Trophoblast cell (in vitro differentiated cells and primary cell): ENCODE measurements around the gene ASB6.

Source experiments
- DNase-seq, 2 donors: peaks; one replicate each; pipeline ENCODE4 v3.0.0-alpha.2; 2016
- H2AFZ ChIP-seq: 2 replicates; pipeline ENCODE4 v1.6.1; 2013; ENCODE audit warnings: low read length, moderate library complexity, mild to moderate bottlenecking; ENCODE audit not compliant: insufficient read depth, poor library complexity
- H2AK5ac ChIP-seq: 2 replicates; pipeline ENCODE4 v1.6.1; 2013; ENCODE audit warnings: mild to moderate bottlenecking, low read length
- H2BK120ac ChIP-seq: 2 replicates; pipeline ENCODE4 v1.6.1; 2013; ENCODE audit warnings: low read length, mild to moderate bottlenecking, moderate library complexity; ENCODE audit not compliant: insufficient read depth, poor library complexity
- H2BK12ac ChIP-seq: 2 replicates; pipeline ENCODE4 v1.6.1; 2013; ENCODE audit warnings: mild to moderate bottlenecking, low read length, moderate library complexity
- H2BK5ac ChIP-seq: 2 replicates; pipeline ENCODE4 v1.6.1; 2013; ENCODE audit warnings: low read length, low read depth, moderate library complexity, mild to moderate bottlenecking; ENCODE audit not compliant: poor library complexity
- H3K14ac ChIP-seq: 2 replicates; pipeline ENCODE4 v1.6.1; 2013; ENCODE audit warnings: mild to moderate bottlenecking, low read length
- H3K18ac ChIP-seq: 2 replicates; pipeline ENCODE4 v1.6.1; 2013; ENCODE audit warnings: mild to moderate bottlenecking, low read length
- H3K23ac ChIP-seq: 2 replicates; pipeline ENCODE4 v1.6.1; 2013; ENCODE audit warnings: low read length
- H3K27ac ChIP-seq: 2 replicates; pipeline ENCODE4 v1.5.1; 2013; ENCODE audit warnings: low read depth, mild to moderate bottlenecking, inconsistent platforms, low read length, moderate library complexity
- H3K27me3 ChIP-seq: 2 replicates; pipeline ENCODE4 v1.6.1; 2013; ENCODE audit warnings: inconsistent platforms, mild to moderate bottlenecking, low read length, moderate library complexity; ENCODE audit not compliant: insufficient read depth
- H3K36me3 ChIP-seq, 2 experiments: 1 replicate in 1 of 2; 2 replicates in 1 of 2; pipeline ENCODE4 v1.6.1; 2013; ENCODE audit warnings: low read length in 2 of 2, mild to moderate bottlenecking in 2 of 2, moderate library complexity in 1 of 2; ENCODE audit not compliant: insufficient read depth in 2 of 2, control insufficient read depth in 1 of 2
- H3K4ac ChIP-seq: 2 replicates; pipeline ENCODE4 v1.6.1; 2013; ENCODE audit warnings: low read depth, mild to moderate bottlenecking, low read length, moderate library complexity
- H3K4me1 ChIP-seq, 2 experiments: 1 replicate in 1 of 2; 2 replicates in 1 of 2; pipeline ENCODE4 v1.6.1; 2013; ENCODE audit warnings: low read length in 2 of 2, mild to moderate bottlenecking in 2 of 2, moderate library complexity in 1 of 2; ENCODE audit not compliant: insufficient read depth in 2 of 2, control insufficient read depth in 1 of 2
- H3K4me2 ChIP-seq: 2 replicates; pipeline ENCODE4 v1.6.1; 2013; ENCODE audit warnings: inconsistent platforms, mild to moderate bottlenecking, low read length, moderate library complexity
- H3K4me3 ChIP-seq: 2 replicates; pipeline ENCODE4 v1.5.1; 2013; ENCODE audit warnings: mild to moderate bottlenecking, low read depth, low read length, inconsistent platforms
- H3K79me1 ChIP-seq: one replicate; pipeline ENCODE4 v1.6.1; 2013; ENCODE audit warnings: low read length
- H3K79me2 ChIP-seq: 2 replicates; pipeline ENCODE4 v1.6.1; 2013; ENCODE audit warnings: low read length, mild to moderate bottlenecking; ENCODE audit not compliant: control insufficient read depth, insufficient read depth, poor library complexity
- H3K9ac ChIP-seq: 2 replicates; pipeline ENCODE4 v1.6.1; 2013; ENCODE audit warnings: mild to moderate bottlenecking, low read length
- H3K9me3 ChIP-seq: 2 replicates; pipeline ENCODE4 v1.6.1; 2013; ENCODE audit warnings: low read depth, mild to moderate bottlenecking, control low read depth, inconsistent platforms, low read length; ENCODE audit not compliant: insufficient read depth
- H4K12ac ChIP-seq: 2 replicates; pipeline ENCODE4 v1.6.1; 2013; ENCODE audit warnings: low read depth, mild to moderate bottlenecking, low read length, moderate library complexity
- H4K8ac ChIP-seq: 2 replicates; pipeline ENCODE4 v1.6.1; 2013; ENCODE audit warnings: low read depth, mild to moderate bottlenecking, low read length, moderate library complexity
- H4K91ac ChIP-seq: one replicate; pipeline ENCODE4 v1.6.1; 2013; ENCODE audit warnings: low read depth, mild to moderate bottlenecking, low read length, moderate library complexity
- WGBS: extraction: QIAGEN DNeasy Blood & Tissue Kit; methylation state at CpG from one replicate; pipeline ENCODE4 v1.1.7; 2013; ENCODE audit warnings: missing lambda C conversion rate; ENCODE audit not compliant: insufficient read length, insufficient coverage; ENCODE audit errors: extremely low coverage; 5-methylcytosine and 5-hydroxymethylcytosine counted together

Gene ASB6

GRCh38 chr9:129669141-129669718, 27.3 kb upstream of the ASB6 start:
- Histone ChIP-seq H4K91ac (no peak overlapping the region), H4K8ac (no peak overlapping the region), H3K23ac (no peak overlapping the region), H4K12ac (no peak overlapping the region), H3K4ac (no peak overlapping the region), H3K4me3 (no peak overlapping the region), H3K36me3 (no peaks in the 10 kb centered on the region), H2BK5ac (no peak overlapping the region), H3K14ac (no peak overlapping the region), H3K4me2 (no peak overlapping the region), H3K79me1 (no peaks in the 10 kb centered on the region), H2AK5ac (no peak overlapping the region), H3K18ac (no peak overlapping the region), H2BK120ac (no peak overlapping the region), H3K79me2 (no peaks in the 10 kb centered on the region), H3K9me3 (no peaks in the 10 kb centered on the region), H3K27me3 (peaks cover 16% of the 10 kb centered on the region), H2AFZ (no peak overlapping the region), H2BK12ac (no peak overlapping the region), H3K9ac (no peak overlapping the region), H3K4me1 (peaks cover 3 to 7% of the 10 kb centered on the region in 2 experiments), H3K27ac (no peak overlapping the region)
- no peak for DNase-seq
- WGBS: no CpG with 5 or more reads among the region's 17 CpGs

- H3K4me1 ChIP-seq: peaks cover 3 to 7% of the 10 kb centered on the region in 2 experiments
- no peak overlapping the region for H2AFZ ChIP-seq
- no peak overlapping the region for H3K4me3 ChIP-seq
- H3K9ac ChIP-seq: no peak overlapping the region
- no peak overlapping the region for H3K4me2 ChIP-seq
- H3K4ac ChIP-seq: no peak overlapping the region
- DNase-seq: no peak
- H3K36me3 ChIP-seq: no peaks in the 10 kb centered on the region
- H3K14ac ChIP-seq: no peak overlapping the region
- H4K12ac ChIP-seq: no peak overlapping the region
- H4K8ac ChIP-seq: no peak overlapping the region
- H3K18ac ChIP-seq: no peak overlapping the region
- H3K27ac ChIP-seq: no peak overlapping the region
- H2AK5ac ChIP-seq: no peak overlapping the region
- no peak overlapping the region for H2BK5ac ChIP-seq
- no CpG with 5 or more reads among the region's 9 CpGs for WGBS
- no peak overlapping the region for H2BK120ac ChIP-seq
- H3K79me2 ChIP-seq: no peaks in the 10 kb centered on the region
- H2BK12ac ChIP-seq: no peak overlapping the region
- H4K91ac ChIP-seq: no peak overlapping the region
- H3K9me3 ChIP-seq: no peaks in the 10 kb centered on the region
- H3K27me3 ChIP-seq: peaks cover 16% of the 10 kb centered on the region
- H3K79me1 ChIP-seq: no peaks in the 10 kb centered on the region
- H3K23ac ChIP-seq: no peak overlapping the region
These were observed 25.9 kb upstream of the ASB6 start for GRCh38 chr9:129667850-129668249.

- Histone ChIP-seq H2BK120ac (no peak overlapping the region), H3K18ac (no peak overlapping the region), H3K4ac (no peak overlapping the region), H3K4me3 (no peak overlapping the region), H2AK5ac (no peak overlapping the region), H3K14ac (no peak overlapping the region), H3K27me3 (peaks cover 16% of the 10 kb centered on the region), H3K9ac (no peak overlapping the region), H2BK12ac (no peak overlapping the region), H3K9me3 (no peaks in the 10 kb centered on the region), H4K12ac (no peak overlapping the region), H4K8ac (no peak overlapping the region), H3K23ac (no peak overlapping the region), H2AFZ (no peak overlapping the region), H3K79me2 (no peaks in the 10 kb centered on the region), H3K4me1 (peaks cover 3 to 7% of the 10 kb centered on the region in 2 experiments), H3K36me3 (no peaks in the 10 kb centered on the region), H3K79me1 (no peaks in the 10 kb centered on the region), H3K27ac (no peak overlapping the region), H4K91ac (no peak overlapping the region), H3K4me2 (no peak overlapping the region), H2BK5ac (no peak overlapping the region)
- no CpG with 5 or more reads among the region's 11 CpGs for WGBS
- no peak for DNase-seq
These were observed 25.4 kb upstream of the ASB6 start for GRCh38 chr9:129667378-129667777.

GRCh38 chr9:129666575-129666974, 24.6 kb upstream of the ASB6 start:
- Histone ChIP-seq H4K12ac (no peak overlapping the region), H2BK12ac (no peak overlapping the region), H2AK5ac (no peak overlapping the region), H3K4me2 (no peak overlapping the region), H3K14ac (no peak overlapping the region), H3K27me3 (peaks cover 16% of the 10 kb centered on the region), H3K4me3 (no peak overlapping the region), H3K9me3 (no peaks in the 10 kb centered on the region), H3K36me3 (no peaks in the 10 kb centered on the region), H3K9ac (no peak overlapping the region), H3K18ac (no peak overlapping the region), H2BK120ac (no peak overlapping the region), H3K27ac (no peak overlapping the region), H3K4me1 (peaks cover 3 to 7% of the 10 kb centered on the region in 2 experiments), H3K4ac (no peak overlapping the region), H2AFZ (no peak overlapping the region), H4K8ac (no peak overlapping the region), H3K23ac (no peak overlapping the region), H4K91ac (no peak overlapping the region), H3K79me1 (no peaks in the 10 kb centered on the region), H3K79me2 (no peaks in the 10 kb centered on the region), H2BK5ac (no peak overlapping the region)
- no peak for DNase-seq
- WGBS: no CpG with 5 or more reads among the region's 13 CpGs
